Measurements from ENCODE around the gene RPRD2. TPM values are rescaled to one million over a fixed set of nuclear protein-coding genes. Genes with fewer than 3 reads are reported as not detected.

RPRD2 gene
- total and polyA plus RNA-seq, 4 donors, result 5.4 to 9.7 (median 8.0) TPM

DNA sequence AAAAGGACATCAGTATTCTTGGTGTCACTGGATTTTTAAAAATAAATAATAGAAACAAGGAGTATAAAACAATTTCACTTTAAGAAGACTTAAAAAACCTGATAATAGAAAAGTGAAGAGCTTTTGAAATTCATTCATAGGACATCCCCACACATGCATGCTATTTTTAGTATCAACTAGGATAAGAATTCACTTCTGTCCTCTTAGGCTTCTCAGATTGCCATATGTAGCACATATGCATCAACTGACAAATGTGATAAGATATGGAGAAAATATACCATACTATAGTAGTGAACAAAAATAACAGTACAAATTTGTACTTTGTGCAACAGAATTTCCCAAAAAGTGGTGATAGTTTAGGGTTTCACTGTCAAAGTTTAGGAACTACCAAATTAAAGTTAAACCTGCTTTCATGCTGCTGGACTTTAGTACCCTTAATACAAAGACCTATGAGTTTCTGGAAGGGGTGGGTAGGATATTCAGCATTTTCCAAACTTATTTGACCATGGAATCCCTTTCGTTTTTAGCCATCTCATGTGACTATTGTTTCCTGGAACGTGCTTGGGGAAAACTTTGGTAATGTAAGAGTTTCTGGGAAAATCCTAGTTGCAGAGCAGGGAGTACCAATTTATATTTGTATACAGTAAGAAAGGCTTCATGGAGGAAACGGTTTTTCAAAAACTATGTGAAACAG, 19.8 kb downstream of the RPRD2 start:
- Histone ChIP-seq H3K4me1 (ENCODE audit: control insufficient read depth in 4 of 4, insufficient read depth in 4 of 4, low read length in 3 of 4) (peaks cover 5 to 24% (median 12%) of the 10 kb centered on the region in 4 donors), H3K36me3 (ENCODE audit: control insufficient read depth in 4 of 4, insufficient read depth in 3 of 4, low read depth in 1 of 4, low read length in 3 of 4) (no peaks in the 10 kb centered on the region), H3K27ac (ENCODE audit: low read depth in 1 of 2, low read length in 2 of 2) (peak overlapping the region; percentile 63), H3K9ac (ENCODE audit: low read depth in 1 of 2, low read length in 2 of 2) (peak overlapping the region in 1 of 2 donors; percentile 27), H3K4me3 (ENCODE audit: low read depth in 1 of 3, low read length in 3 of 3) (no peak overlapping the region), H3K27me3 (ENCODE audit: control insufficient read depth in 4 of 4, insufficient read depth in 4 of 4, low read length in 3 of 4) (no peaks in the 10 kb centered on the region), H3K9me3 (ENCODE audit: control insufficient read depth in 4 of 4, low read length in 3 of 4) (no peaks in the 10 kb centered on the region)
- no peak for TF ChIP-seq RAD21 (IDR thresholded peaks at IDR 0.05)
- peak; percentile 63 for TF ChIP-seq HNF4G (IDR thresholded peaks at IDR 0.05)
- TF ChIP-seq, protein P1, sequence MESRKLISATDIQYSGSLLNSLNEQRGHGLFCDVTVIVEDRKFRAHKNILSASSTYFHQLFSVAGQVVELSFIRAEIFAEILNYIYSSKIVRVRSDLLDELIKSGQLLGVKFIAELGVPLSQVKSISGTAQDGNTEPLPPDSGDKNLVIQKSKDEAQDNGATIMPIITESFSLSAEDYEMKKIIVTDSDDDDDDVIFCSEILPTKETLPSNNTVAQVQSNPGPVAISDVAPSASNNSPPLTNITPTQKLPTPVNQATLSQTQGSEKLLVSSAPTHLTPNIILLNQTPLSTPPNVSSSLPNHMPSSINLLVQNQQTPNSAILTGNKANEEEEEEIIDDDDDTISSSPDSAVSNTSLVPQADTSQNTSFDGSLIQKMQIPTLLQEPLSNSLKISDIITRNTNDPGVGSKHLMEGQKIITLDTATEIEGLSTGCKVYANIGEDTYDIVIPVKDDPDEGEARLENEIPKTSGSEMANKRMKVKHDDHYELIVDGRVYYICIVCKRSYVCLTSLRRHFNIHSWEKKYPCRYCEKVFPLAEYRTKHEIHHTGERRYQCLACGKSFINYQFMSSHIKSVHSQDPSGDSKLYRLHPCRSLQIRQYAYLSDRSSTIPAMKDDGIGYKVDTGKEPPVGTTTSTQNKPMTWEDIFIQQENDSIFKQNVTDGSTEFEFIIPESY (IDR thresholded peaks at IDR 0.05), result no peak
- TF ChIP-seq RXRA (IDR thresholded peaks at IDR 0.05), result peak; percentile 49 to 64
- peak; percentile 44 for TF ChIP-seq YY1 (IDR thresholded peaks at IDR 0.05)
- TF ChIP-seq GABPA (IDR thresholded peaks at IDR 0.05 in 1 of 2, conservative IDR thresholded peaks at IDR 0.05 in 1 of 2), result no peak
- peak; percentile 84 to 86 for TF ChIP-seq HNF4A (conservative IDR thresholded peaks at IDR 0.05)
- TF ChIP-seq NR2F2 (IDR thresholded peaks at IDR 0.05), result no peak
- TF ChIP-seq SP1 (IDR thresholded peaks at IDR 0.05), result peak; percentile 65
- TF ChIP-seq, protein P2, sequence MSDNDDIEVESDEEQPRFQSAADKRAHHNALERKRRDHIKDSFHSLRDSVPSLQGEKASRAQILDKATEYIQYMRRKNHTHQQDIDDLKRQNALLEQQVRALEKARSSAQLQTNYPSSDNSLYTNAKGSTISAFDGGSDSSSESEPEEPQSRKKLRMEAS (IDR thresholded peaks at IDR 0.05), result peak; percentile 54
- peak; percentile 36 to 75 for TF ChIP-seq JUND (IDR thresholded peaks at IDR 0.05)
- TF ChIP-seq TAF1 (conservative IDR thresholded peaks at IDR 0.05), result no peak
- peak in 1 of 2 donors; percentile 55 for TF ChIP-seq EGR1 (IDR thresholded peaks at IDR 0.05; ENCODE audit: low read depth in 2 of 2)
- TF ChIP-seq, protein P3, sequence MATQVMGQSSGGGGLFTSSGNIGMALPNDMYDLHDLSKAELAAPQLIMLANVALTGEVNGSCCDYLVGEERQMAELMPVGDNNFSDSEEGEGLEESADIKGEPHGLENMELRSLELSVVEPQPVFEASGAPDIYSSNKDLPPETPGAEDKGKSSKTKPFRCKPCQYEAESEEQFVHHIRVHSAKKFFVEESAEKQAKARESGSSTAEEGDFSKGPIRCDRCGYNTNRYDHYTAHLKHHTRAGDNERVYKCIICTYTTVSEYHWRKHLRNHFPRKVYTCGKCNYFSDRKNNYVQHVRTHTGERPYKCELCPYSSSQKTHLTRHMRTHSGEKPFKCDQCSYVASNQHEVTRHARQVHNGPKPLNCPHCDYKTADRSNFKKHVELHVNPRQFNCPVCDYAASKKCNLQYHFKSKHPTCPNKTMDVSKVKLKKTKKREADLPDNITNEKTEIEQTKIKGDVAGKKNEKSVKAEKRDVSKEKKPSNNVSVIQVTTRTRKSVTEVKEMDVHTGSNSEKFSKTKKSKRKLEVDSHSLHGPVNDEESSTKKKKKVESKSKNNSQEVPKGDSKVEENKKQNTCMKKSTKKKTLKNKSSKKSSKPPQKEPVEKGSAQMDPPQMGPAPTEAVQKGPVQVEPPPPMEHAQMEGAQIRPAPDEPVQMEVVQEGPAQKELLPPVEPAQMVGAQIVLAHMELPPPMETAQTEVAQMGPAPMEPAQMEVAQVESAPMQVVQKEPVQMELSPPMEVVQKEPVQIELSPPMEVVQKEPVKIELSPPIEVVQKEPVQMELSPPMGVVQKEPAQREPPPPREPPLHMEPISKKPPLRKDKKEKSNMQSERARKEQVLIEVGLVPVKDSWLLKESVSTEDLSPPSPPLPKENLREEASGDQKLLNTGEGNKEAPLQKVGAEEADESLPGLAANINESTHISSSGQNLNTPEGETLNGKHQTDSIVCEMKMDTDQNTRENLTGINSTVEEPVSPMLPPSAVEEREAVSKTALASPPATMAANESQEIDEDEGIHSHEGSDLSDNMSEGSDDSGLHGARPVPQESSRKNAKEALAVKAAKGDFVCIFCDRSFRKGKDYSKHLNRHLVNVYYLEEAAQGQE (IDR thresholded peaks at IDR 0.05), result peak; percentile 43
- TF ChIP-seq, protein P4, sequence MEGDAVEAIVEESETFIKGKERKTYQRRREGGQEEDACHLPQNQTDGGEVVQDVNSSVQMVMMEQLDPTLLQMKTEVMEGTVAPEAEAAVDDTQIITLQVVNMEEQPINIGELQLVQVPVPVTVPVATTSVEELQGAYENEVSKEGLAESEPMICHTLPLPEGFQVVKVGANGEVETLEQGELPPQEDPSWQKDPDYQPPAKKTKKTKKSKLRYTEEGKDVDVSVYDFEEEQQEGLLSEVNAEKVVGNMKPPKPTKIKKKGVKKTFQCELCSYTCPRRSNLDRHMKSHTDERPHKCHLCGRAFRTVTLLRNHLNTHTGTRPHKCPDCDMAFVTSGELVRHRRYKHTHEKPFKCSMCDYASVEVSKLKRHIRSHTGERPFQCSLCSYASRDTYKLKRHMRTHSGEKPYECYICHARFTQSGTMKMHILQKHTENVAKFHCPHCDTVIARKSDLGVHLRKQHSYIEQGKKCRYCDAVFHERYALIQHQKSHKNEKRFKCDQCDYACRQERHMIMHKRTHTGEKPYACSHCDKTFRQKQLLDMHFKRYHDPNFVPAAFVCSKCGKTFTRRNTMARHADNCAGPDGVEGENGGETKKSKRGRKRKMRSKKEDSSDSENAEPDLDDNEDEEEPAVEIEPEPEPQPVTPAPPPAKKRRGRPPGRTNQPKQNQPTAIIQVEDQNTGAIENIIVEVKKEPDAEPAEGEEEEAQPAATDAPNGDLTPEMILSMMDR (IDR thresholded peaks at IDR 0.05; ENCODE audit: low read depth, low read length, missing input control), result no peak
- no peak for TF ChIP-seq FOXA2 (IDR thresholded peaks at IDR 0.05)
- TF ChIP-seq FOXA1 (IDR thresholded peaks at IDR 0.05), result peak; percentile 31
- TF ChIP-seq, protein P5, sequence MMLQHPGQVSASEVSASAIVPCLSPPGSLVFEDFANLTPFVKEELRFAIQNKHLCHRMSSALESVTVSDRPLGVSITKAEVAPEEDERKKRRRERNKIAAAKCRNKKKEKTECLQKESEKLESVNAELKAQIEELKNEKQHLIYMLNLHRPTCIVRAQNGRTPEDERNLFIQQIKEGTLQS (IDR thresholded peaks at IDR 0.05), result no peak
- no peak for DNase-seq (ENCODE audit: low spot score)
- 22% methylated on average over 3 of the region's 3 CpGs for WGBS

Data from liver (tissue), 9 donors.